HG03060 (cell line): ENCODE measurements around the gene CCL14.
"Not testable (repeated sequence)": the region's sequence is repeated elsewhere in the genome, so short reads cannot be mapped to it uniquely, and the experiment has no call there.

Source experiments
- ATAC-seq: cut with Tn5 transposase; IDR thresholded peaks from one replicate; pipeline ENCODE4 v1.9.1; 2021; ENCODE audit warnings: low read depth, moderate number of reproducible peaks; ENCODE audit not compliant: unreplicated experiment

The CCL14 gene

GRCh38 chr17:35986643-35987042 is at the start of gene CCL14:
TSS of gene CCL14 (minus strand) at chr17:35986729. CDS start at chr17:35986649, 80 bp downstream.
- no peak for ATAC-seq

GRCh38 chr17:36036235-36036634 is 49.7 kb upstream of the CCL14 start:
- no peak for ATAC-seq

- no peak for ATAC-seq
Measured at GRCh38 chr17:36034127-36034526, 47.6 kb upstream of the CCL14 start.

- ATAC-seq, result no peak
Measured at GRCh38 chr17:36030956-36031355, 44.4 kb upstream of the CCL14 start.

- ATAC-seq, result no peak
Measured at GRCh38 chr17:36027761-36028160, 41.2 kb upstream of the CCL14 start.

DNA sequence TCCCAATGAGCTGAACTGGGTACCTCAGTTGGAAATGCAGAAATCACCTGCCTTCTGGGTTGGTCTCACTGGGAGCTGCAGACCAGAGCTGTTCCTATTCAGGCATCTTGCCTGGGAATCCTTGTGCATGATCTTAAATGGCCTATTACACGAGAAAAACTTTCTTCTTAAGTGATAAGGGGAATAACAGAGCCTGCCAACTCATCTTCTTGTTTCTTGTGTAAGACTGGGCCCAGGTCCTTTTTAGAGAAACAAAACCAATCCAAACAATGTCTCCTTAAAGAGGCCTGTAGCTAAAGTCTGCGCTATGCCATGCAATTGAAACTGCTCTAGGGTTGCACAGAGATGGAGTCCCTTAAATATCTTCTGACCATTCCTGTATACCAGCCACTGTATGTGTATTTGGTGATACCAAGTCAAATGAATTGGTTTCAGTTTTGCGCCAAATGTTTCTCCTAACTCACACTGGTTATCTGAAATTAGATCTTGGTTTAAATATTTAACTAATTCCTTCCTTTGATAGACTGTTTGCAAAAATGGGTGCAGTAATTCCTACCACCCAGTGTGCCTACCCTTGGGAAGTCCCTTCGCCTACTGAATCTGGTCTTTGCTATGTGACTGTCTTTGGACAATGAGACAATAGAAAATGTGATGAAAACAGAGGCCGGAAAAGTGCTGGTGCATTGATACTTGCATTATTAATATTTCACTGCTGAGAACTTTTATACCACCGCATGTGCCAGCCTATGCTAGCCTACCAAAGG is 37.8 kb upstream of the CCL14 start:
- ATAC-seq, result no peak

DNA sequence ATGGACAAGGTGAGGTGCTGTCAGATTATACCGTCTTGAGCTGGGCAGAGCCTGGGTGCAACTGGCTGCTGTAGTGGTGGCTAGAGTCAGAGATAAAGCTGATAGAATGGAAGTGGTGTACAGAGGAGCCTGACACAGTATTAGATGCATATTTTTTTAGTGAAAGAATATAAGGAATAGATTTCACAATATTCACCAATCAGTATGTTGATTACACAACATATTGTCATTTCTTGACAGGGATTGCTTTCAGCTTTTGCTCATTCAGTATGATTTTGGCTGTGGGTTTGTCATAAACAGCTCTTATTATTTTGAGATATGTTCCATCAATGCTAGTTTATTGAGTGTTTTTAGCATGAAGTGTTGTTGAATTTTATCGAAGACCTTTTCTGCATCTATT is 32.9 kb upstream of the CCL14 start:
- ATAC-seq, result no peak

- ATAC-seq, result no peak
Measured at GRCh38 chr17:36017799-36018198, 31.3 kb upstream of the CCL14 start, which contains the start of gene CCL23. TSS of gene CCL23 (minus strand) at chr17:36017972. CDS start at chr17:36017897, 75 bp downstream.

DNA sequence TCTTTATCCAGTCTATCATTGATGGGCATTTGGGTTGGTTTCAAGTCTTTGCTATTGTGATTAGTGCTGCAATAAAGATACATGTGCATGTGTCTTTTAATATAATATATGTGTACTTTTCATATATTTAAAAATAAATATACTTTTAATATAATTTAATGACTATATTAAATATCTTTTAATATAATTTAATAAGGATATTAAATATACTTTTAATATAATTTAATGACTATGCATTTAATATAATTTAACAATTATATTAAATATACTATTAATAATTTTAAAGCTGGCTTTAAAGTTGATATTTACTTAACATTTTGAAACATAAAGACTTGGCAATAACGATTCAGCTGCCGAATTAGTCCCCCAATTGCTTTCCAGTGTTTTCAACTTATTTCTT is 30.0 kb upstream of the CCL14 start:
- no peak for ATAC-seq

DNA sequence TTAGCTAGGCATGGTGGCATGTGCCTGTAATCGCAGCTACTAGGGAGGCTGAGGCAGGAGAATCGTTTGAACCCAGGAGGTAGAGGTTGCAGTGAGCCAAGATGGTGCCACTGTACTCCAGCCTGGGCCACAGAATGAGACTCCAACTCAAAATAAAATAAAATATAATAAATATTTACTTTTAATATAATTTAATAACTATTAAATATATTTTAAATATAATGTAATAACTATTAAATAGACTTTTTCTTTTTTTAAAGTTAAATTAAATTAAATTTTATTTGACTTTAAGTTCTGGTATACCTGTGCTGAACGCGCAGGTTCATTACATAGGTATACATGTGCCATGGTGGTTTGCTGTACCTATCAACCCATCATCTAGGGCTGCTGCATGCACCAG is 29.4 kb upstream of the CCL14 start:
- ATAC-seq, result not testable (repeated sequence)

DNA sequence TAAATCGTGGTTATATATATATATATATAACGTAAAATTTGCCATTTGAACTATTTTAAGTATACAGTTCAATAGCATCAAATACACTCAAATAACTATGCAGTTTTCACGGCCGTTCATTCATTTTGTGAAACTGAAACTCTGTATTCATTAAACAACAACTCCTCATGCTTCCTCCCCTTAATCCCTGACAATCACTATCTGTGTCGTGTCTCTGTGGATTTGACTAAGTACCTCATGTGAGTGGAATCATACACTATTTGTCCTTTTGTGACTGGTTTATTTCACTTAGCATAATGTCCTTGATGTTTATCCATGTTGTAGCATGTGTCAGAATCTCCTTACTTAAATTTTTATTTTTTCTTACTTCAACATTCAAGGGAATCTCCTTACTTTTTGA is 28.4 kb upstream of the CCL14 start:
- ATAC-seq, result no peak

DNA sequence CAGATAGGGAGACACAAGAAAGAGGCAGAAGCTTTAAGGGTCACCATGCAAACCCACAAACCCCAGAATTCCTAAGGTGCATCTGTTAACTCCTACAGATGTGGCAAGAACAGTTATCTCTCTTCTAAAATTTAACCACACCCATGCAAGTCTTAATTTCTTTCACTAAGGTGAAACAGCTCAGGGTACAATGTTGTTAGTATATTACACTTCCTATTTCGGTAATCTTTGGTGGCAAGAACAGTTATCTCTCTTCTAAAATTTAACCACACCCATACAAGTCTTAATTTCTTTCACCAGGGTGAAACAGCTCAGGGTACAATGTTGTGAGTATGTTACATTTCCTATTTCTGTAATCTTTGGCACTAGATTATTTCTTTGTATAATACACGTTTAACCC is 24.7 kb upstream of the CCL14 start:
- no peak for ATAC-seq

- ATAC-seq, result no peak
Measured at GRCh38 chr17:36008998-36009665, 22.6 kb upstream of the CCL14 start.

DNA sequence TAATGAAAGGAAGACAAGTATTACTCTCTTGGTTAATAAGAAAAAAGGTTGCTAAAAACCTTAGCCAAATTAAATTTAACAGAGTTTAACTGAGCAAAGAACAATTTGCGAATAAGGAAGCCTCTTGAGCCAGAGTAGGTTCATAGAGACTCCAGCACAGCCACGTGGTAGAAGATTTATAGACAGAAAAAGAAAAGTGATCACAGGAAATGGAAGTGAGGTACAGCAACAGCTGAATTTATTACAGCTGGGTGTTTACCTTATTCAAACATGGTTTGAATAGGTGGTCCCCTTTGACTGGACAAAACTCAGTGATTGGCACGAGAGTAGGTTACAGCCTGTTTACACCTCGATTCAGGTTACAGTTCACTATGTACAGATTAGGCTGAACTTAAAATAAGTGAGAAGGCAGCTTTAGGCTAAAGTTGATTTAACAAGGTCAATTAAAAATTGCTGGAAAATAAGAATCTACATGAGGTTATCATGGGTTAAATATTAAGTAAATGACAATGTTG is 18.1 kb upstream of the CCL14 start:
- no peak for ATAC-seq

DNA sequence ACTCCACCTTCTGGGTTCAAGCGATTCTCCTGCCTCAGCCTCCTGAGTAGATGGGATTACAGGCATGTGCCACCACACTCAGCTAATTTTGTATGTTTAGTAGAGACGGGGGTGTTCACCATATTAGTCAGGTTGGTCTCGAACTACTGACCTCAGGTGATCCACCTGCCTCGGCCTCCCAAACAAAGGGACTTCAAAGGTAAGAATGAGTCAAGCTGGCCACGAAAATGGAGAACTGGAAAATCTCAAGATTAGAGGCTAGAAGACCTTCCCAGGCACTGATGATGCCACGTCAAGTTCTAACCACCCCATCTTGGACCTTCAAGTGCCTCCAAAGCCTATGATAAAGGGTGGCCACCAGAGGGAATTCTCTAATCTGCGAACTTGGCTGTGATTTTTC is 16.1 kb upstream of the CCL14 start:
- no peak for ATAC-seq

GRCh38 chr17:36001862-36002603 is 15.5 kb upstream of the CCL14 start:
- ATAC-seq, result no peak

- ATAC-seq, result no peak
Measured at GRCh38 chr17:36001110-36001771, 14.7 kb upstream of the CCL14 start, which contains the start of gene CCL15. TSS of gene CCL15 (minus strand) at chr17:36001553. CDS start at chr17:36001492, 61 bp downstream.

- ATAC-seq, result no peak
Measured at GRCh38 chr17:36000732-36001109, 14.2 kb upstream of the CCL14 start.

GRCh38 chr17:35998756-35999155 is 12.2 kb upstream of the CCL14 start:
- no peak for ATAC-seq

GRCh38 chr17:35998018-35998545 is 11.6 kb upstream of the CCL14 start:
- ATAC-seq, result no peak
